H1 (cell line): Measurements from ENCODE around the gene GINS3.
A peak's percentile ranks its signal among the peaks of the same experiment; 100 is the strongest.

Experiments
- CHD2 ChIP-seq: IDR thresholded peaks from 2 replicates; pipeline ENCODE4 v1.6.1; 2012; ENCODE audit warnings: low read length, improper control_type of control experiment
- CTCF ChIP-seq, 3 experiments: IDR thresholded peaks; 1 replicate in 2 of 3; 2 replicates in 1 of 3; pipeline versions ENCODE4 v1.5.1 to v1.6.1; 2011; ENCODE audit warnings: low read length in 3 of 3, mild to moderate bottlenecking in 3 of 3, inconsistent platforms in 2 of 3, low read depth in 1 of 3, moderate library complexity in 1 of 3; ENCODE audit not compliant: insufficient read depth in 1 of 3; ENCODE audit errors: control extremely low read depth in 1 of 3
- EP300 ChIP-seq, 2 experiments: IDR thresholded peaks; 1 replicate in 1 of 2; 2 replicates in 1 of 2; pipeline ENCODE4 v1.6.1; 2011 to 2012; ENCODE audit warnings: low read depth in 2 of 2, low read length in 2 of 2, mild to moderate bottlenecking in 2 of 2, borderline replicate concordance in 1 of 2, inconsistent platforms in 1 of 2, moderate library complexity in 1 of 2
- FOSL1 ChIP-seq: IDR thresholded peaks from 2 replicates; pipeline ENCODE4 v1.6.1; 2011; ENCODE audit warnings: mild to moderate bottlenecking, low read depth, low read length, moderate library complexity; ENCODE audit not compliant: insufficient read depth
- HDAC2 ChIP-seq, 2 experiments: fragments of 300-600 bp in 1 of 2; sonication (generic) in 1 of 2; IDR thresholded peaks; 2 replicates each; pipeline ENCODE4 v1.6.1; 2011 to 2012; ENCODE audit warnings: low read depth in 2 of 2, low read length in 2 of 2, mild to moderate bottlenecking in 2 of 2, moderate library complexity in 2 of 2, borderline replicate concordance in 1 of 2, inconsistent platforms in 1 of 2
- JUND ChIP-seq: IDR thresholded peaks from 2 replicates; pipeline ENCODE4 v1.6.1; 2011; ENCODE audit warnings: mild to moderate bottlenecking, improper control_type of control experiment, low read length
- NRF1 ChIP-seq: IDR thresholded peaks from 2 replicates; pipeline ENCODE4 v1.6.1; 2011; ENCODE audit warnings: mild to moderate bottlenecking, low read depth, low read length, improper control_type of control experiment
- POLR2AphosphoS5 ChIP-seq: IDR thresholded peaks from 2 replicates; pipeline ENCODE4 v1.6.1; 2011; ENCODE audit warnings: low read depth, low read length

- peak in 1 of 2 experiments; percentile 76; a peak in 1 of 3 replicates for TF ChIP-seq EP300 (IDR thresholded peaks at IDR 0.05; ENCODE audit: borderline replicate concordance in 1 of 2, low read depth in 2 of 2, low read length in 2 of 2)
- no peak for TF ChIP-seq CHD2
- no peak for TF ChIP-seq HDAC2 (IDR thresholded peaks at IDR 0.05; ENCODE audit: borderline replicate concordance in 1 of 2, low read depth in 2 of 2, low read length in 2 of 2)
- TF ChIP-seq CTCF (IDR thresholded peaks at IDR 0.05; ENCODE audit: control extremely low read depth in 1 of 3, insufficient read depth in 1 of 3, low read depth in 1 of 3, low read length in 3 of 3) = no peak
- TF ChIP-seq POLR2AphosphoS5 = no peak
- no peak for TF ChIP-seq JUND
- no peak for TF ChIP-seq FOSL1
- no peak for TF ChIP-seq NRF1
Observed at GRCh38 chr16:58352690-58353089, 39.6 kb upstream of the GINS3 start.
